SH-SY5Y (cell line): ENCODE measurements around the gene BCL10.

Experiments used
- GATA2 ChIP-seq: IDR thresholded peaks from 2 replicates; pipeline ENCODE4 v1.6.1; 2011; ENCODE audit warnings: mild to moderate bottlenecking, low read depth, low read length
- GATA3 ChIP-seq: IDR thresholded peaks from 2 replicates; pipeline ENCODE4 v1.6.1; 2011; ENCODE audit warnings: low read depth, mild to moderate bottlenecking, low read length, moderate library complexity

- TF ChIP-seq GATA3 (no peak), GATA2 (no peak)
Observed at GRCh38 chr1:85311818-85312217, 35.4 kb upstream of the BCL10 start.
